HepG2 (cell line): ENCODE measurements around the gene KRT16. TPM values are rescaled to one million over a fixed set of nuclear protein-coding genes. Genes with fewer than 3 reads are reported as not detected.
A peak's percentile ranks its signal among the peaks of the same experiment; 100 is the strongest.

Experiments
- ATAC-seq: fragments of 200-7000 bp; cut with Tn5 transposase; 3 replicates; pipeline ENCODE4 v1.9.1; 2020; ENCODE audit warnings: mild to moderate bottlenecking, moderate library complexity
- BruUV-seq: library from RNA; stranded (reverse); fragments of 400-500 nt; replicated peaks from 2 replicates; lab custom pipeline; 2021; lab: Mats Ljungman, UMichigan
- CTCF ChIA-PET: fragments of 300-600 bp; formaldehyde crosslinking; extraction: SDS; loops from one replicate; lab custom pipeline; 2021; ENCODE audit warnings: low total read pairs, inconsistent platforms, low intra/inter-chr PET ratio; lab: Yijun Ruan, JAX
- POLR2A ChIA-PET: fragments of 350-600 bp; sonication (Branson Sonifier 250); formaldehyde crosslinking; loops from one replicate; lab custom pipeline; 2020; ENCODE audit warnings: antibody characterized with exemption, inconsistent platforms; lab: Yijun Ruan, JAX
- DNase-seq: peaks from one replicate; pipeline ENCODE4 v3.0.0-alpha.2; 2015; ENCODE audit warnings: low spot score
- FAIRE-seq: peaks from 3 replicates; lab custom pipeline; 2011; peaks lifted over from hg19 to GRCh38; lab: Jason Lieb, UNC
- H2AFZ ChIP-seq: one replicate; pipeline ENCODE4 v1.6.1; 2011; ENCODE audit warnings: low read length, inconsistent platforms
- H3K27ac ChIP-seq: fragments of 300-600 bp; 3 replicates; pipeline ENCODE4 v1.8.0; 2011; ENCODE audit warnings: mixed run types, mild to moderate bottlenecking, mixed read lengths, low read length, inconsistent platforms; ENCODE audit not compliant: insufficient read depth; ENCODE audit errors: extremely low read length
- H3K27me3 ChIP-seq, 2 experiments: fragments of 200-600 bp in 1 of 2; 2 replicates in 1 of 2; 3 replicates in 1 of 2; pipeline versions ENCODE4 v1.6.0 to v1.8.0; 2011; ENCODE audit warnings: low read length in 2 of 2, mild to moderate bottlenecking in 2 of 2, moderate library complexity in 2 of 2, inconsistent platforms in 1 of 2; ENCODE audit not compliant: insufficient read depth in 2 of 2, control insufficient read depth in 1 of 2
- H3K36me3 ChIP-seq, 2 experiments: fragments of 200-600 bp in 1 of 2; replicated peaks in 1 of 2; 2 replicates in 1 of 2; 3 replicates in 1 of 2; pipeline versions ENCODE4 v1.5.1 to v1.8.0; 2011; ENCODE audit warnings: low read length in 2 of 2, inconsistent platforms in 1 of 2; ENCODE audit not compliant: insufficient read depth in 2 of 2, control insufficient read depth in 1 of 2
- H3K4me1 ChIP-seq: 2 replicates; pipeline ENCODE4 v1.5.1; 2012; ENCODE audit warnings: low read length, inconsistent platforms; ENCODE audit not compliant: insufficient read depth
- H3K4me2 ChIP-seq: 2 replicates; pipeline ENCODE4 v1.6.0; 2011; ENCODE audit warnings: low read depth, low read length, inconsistent platforms
- H3K4me3 ChIP-seq, 3 experiments: fragments of 200-600 bp in 1 of 3; sonication (generic), shearing (Covaris generic) in 1 of 3; replicated peaks in 1 of 3; 2 replicates each; pipeline ENCODE4 v1.5.1; 2011 to 2016; ENCODE audit warnings: low read length in 3 of 3, inconsistent platforms in 2 of 3, low read depth in 2 of 3, mild to moderate bottlenecking in 2 of 3, control low read depth in 1 of 3, mixed read lengths in 1 of 3; ENCODE audit not compliant: insufficient read depth in 1 of 3
- H3K79me2 ChIP-seq: one replicate; pipeline ENCODE4 v1.6.1; 2011; ENCODE audit warnings: low read length, inconsistent platforms; ENCODE audit not compliant: insufficient read depth
- H3K9ac ChIP-seq: 2 replicates; pipeline ENCODE4 v1.6.0; 2011; ENCODE audit warnings: mild to moderate bottlenecking, low read depth, low read length, inconsistent platforms; ENCODE audit not compliant: insufficient read depth
- H3K9me3 ChIP-seq: 2 replicates; pipeline ENCODE4 v1.5.1; 2012; ENCODE audit warnings: mild to moderate bottlenecking, low read length
- H4K20me1 ChIP-seq: 2 replicates; pipeline ENCODE4 v1.6.0; 2011; ENCODE audit warnings: inconsistent platforms, mild to moderate bottlenecking, low read length, moderate library complexity; ENCODE audit not compliant: insufficient read depth
- ARID4A ChIP-seq: sonication (generic); formaldehyde crosslinking; IDR thresholded peaks from 2 replicates; pipeline ENCODE4 v1.5.0; 2020; ENCODE audit warnings: mild to moderate bottlenecking, missing genetic modification reagents, borderline replicate concordance
- ATF7 ChIP-seq, 2 experiments: fragments of 450-650 bp in 1 of 2; sonication (generic) in 1 of 2; formaldehyde crosslinking in 1 of 2; IDR thresholded peaks; 2 replicates each; pipeline versions ENCODE4 v1.4.0 to v1.6.1; 2016 to 2020; ENCODE audit warnings: antibody characterized with exemption in 1 of 2, mild to moderate bottlenecking in 1 of 2, missing genetic modification reagents in 1 of 2
- CREB1 ChIP-seq, 2 experiments: fragments of 450-650 bp in 1 of 2; IDR thresholded peaks; 2 replicates each; pipeline ENCODE4 v1.6.1; 2016 to 2017; ENCODE audit warnings: control low read depth in 1 of 2, mild to moderate bottlenecking in 1 of 2, missing compliant biosample characterization in 1 of 2, missing genetic modification characterization in 1 of 2
- HNRNPL ChIP-seq: fragments of 200-400 bp; formaldehyde crosslinking; IDR thresholded peaks from 2 replicates; pipeline ENCODE4 v1.6.1; 2017; ENCODE audit warnings: mild to moderate bottlenecking, low read depth, low read length
- JARID2 ChIP-seq: sonication (generic); formaldehyde crosslinking; IDR thresholded peaks from 2 replicates; pipeline ENCODE4 v1.8.1; 2023; ENCODE audit warnings: missing genetic modification reagents, inconsistent platforms; ENCODE audit not compliant: insufficient replicate concordance
- KAT7 ChIP-seq: IDR thresholded peaks from 2 replicates; pipeline ENCODE4 v1.6.1; 2018; ENCODE audit warnings: borderline replicate concordance, missing compliant biosample characterization
- MEIS2 ChIP-seq: sonication (generic); formaldehyde crosslinking; IDR thresholded peaks from 2 replicates; pipeline ENCODE4 v1.9.0; 2021; ENCODE audit warnings: mild to moderate bottlenecking, missing genetic modification reagents
- POLR2A ChIP-seq, 2 experiments: IDR thresholded peaks; 2 replicates each; pipeline ENCODE4 v1.6.1; 2011; ENCODE audit warnings: low read depth in 2 of 2, low read length in 2 of 2, mild to moderate bottlenecking in 1 of 2, moderate library complexity in 1 of 2; ENCODE audit not compliant: insufficient read depth in 1 of 2
- ZNF138 ChIP-seq: sonication (generic); formaldehyde crosslinking; IDR thresholded peaks from 2 replicates; pipeline ENCODE4 v1.5.0; 2020; ENCODE audit warnings: mild to moderate bottlenecking, low read depth, missing genetic modification reagents
- ZNF17 ChIP-seq: sonication (generic); formaldehyde crosslinking; IDR thresholded peaks from 2 replicates; pipeline ENCODE4 v1.5.0; 2020; ENCODE audit warnings: mild to moderate bottlenecking, missing genetic modification reagents
- ZNF589 ChIP-seq: sonication (generic); formaldehyde crosslinking; conservative IDR thresholded peaks from 2 replicates; pipeline ENCODE4 v1.8.0; 2022; ENCODE audit warnings: mild to moderate bottlenecking, moderate library complexity, missing genetic modification reagents
- ZNF776 ChIP-seq: sonication (generic); formaldehyde crosslinking; IDR thresholded peaks from 2 replicates; pipeline ENCODE4 v1.4.0; 2020; ENCODE audit warnings: mild to moderate bottlenecking, missing genetic modification reagents
- WGBS: methylation state at CpG from one replicate; pipeline ENCODE4 v1.1.6; 2017; ENCODE audit warnings: low lambda C conversion rate; 5-methylcytosine and 5-hydroxymethylcytosine counted together
- in situ Hi-C: cut with HindIII; loops from 2 replicates; pipeline ENCODE4 v1.10.0; 2017; ENCODE audit warnings: low pct_unique_long_range_greater_than_20kb; ENCODE audit not compliant: extremely low pct_ligation_motif_present
- intact Hi-C: fragments of 100-400 bp; cut with micrococcal nuclease; formaldehyde crosslinking; loops from one replicate; pipeline ENCODE4 v1.10.0; 2022; ENCODE audit not compliant: unreplicated experiment
- polyA plus RNA-seq, 8 experiments: library from polyadenylated mRNA; depleted of rRNA in 3 of 8; stranded (reverse) in 7 of 8; unstranded in 1 of 8; fragments of >200 nt; fragmentation: Illumina TruSeq in 4 of 8; extraction: Trizol in 4 of 8; gene quantifications; 2 replicates each; pipeline versions ENCODE4 v1.2.1 to v1.2.3, GENCODE V29; 2011 to 2016; ENCODE audit warnings: low read depth in 4 of 8, missing spikeins in 1 of 8, mixed read lengths in 1 of 8; ENCODE audit not compliant: insufficient read depth in 1 of 8
- total RNA-seq, 5 experiments: library from RNA; depleted of rRNA; stranded (reverse); fragments of >200 nt; fragmentation: Illumina TruSeq; extraction: Trizol; gene quantifications; 2 replicates each; pipeline ENCODE4 v1.2.3, GENCODE V29; 2016; ENCODE audit warnings: low read depth in 1 of 5

The KRT16 gene
- total and polyA plus RNA-seq, 2 of the 13 experiments (the other 11 are each of a cell fraction or from before 2014, with no cell fraction given): not detected

GRCh38 chr17:41636652-41637051 is 24.1 kb upstream of the KRT16 start:
- CTCF ChIA-PET: interaction anchor here (1.5 kb wide), 1 partner anchor 11 kb away, joined by 3 read pairs; no protein-coding TSS in a partner anchor
- in situ Hi-C loops (no loop called here), intact Hi-C loops (no loop called here)
- no peak overlapping the region for H3K4me3 ChIP-seq
- no peaks in the 10 kb centered on the region for H3K36me3 ChIP-seq
- no peak overlapping the region for H3K27ac ChIP-seq
- POLR2A ChIA-PET: no interaction called here
- TF ChIP-seq JARID2 (CRISPR knock-in tag) (no peak), POLR2A (IDR thresholded peaks at IDR 0.05; ENCODE audit: insufficient read depth in 1 of 2, low read depth in 2 of 2, low read length in 2 of 2) (no peak), ZNF138 (CRISPR knock-in tag) (no peak), HNRNPL (0 out of 2 replicates have a peak, but pooled peaks have one; percentile 35), MEIS2 (CRISPR knock-in tag) (no peak)
- H3K9ac ChIP-seq: no peak overlapping the region
- no TSS peak for BruUV-seq
- no peak overlapping the region for H3K4me2 ChIP-seq
- 70% methylated on average over 8 of the region's 9 CpGs for WGBS
- no peaks in the 10 kb centered on the region for H3K9me3 ChIP-seq
- peaks cover 13% of the 10 kb centered on the region for H3K4me1 ChIP-seq
- H3K27me3 ChIP-seq: peaks cover 2 to 21% of the 10 kb centered on the region in 2 experiments; a peak in 2 of 5 replicates
- FAIRE-seq: no peak
- no peaks in the 10 kb centered on the region for H4K20me1 ChIP-seq
- no peak overlapping the region for H2AFZ ChIP-seq
- no peak for DNase-seq
- H3K79me2 ChIP-seq: no peaks in the 10 kb centered on the region
- ATAC-seq: no peak

DNA sequence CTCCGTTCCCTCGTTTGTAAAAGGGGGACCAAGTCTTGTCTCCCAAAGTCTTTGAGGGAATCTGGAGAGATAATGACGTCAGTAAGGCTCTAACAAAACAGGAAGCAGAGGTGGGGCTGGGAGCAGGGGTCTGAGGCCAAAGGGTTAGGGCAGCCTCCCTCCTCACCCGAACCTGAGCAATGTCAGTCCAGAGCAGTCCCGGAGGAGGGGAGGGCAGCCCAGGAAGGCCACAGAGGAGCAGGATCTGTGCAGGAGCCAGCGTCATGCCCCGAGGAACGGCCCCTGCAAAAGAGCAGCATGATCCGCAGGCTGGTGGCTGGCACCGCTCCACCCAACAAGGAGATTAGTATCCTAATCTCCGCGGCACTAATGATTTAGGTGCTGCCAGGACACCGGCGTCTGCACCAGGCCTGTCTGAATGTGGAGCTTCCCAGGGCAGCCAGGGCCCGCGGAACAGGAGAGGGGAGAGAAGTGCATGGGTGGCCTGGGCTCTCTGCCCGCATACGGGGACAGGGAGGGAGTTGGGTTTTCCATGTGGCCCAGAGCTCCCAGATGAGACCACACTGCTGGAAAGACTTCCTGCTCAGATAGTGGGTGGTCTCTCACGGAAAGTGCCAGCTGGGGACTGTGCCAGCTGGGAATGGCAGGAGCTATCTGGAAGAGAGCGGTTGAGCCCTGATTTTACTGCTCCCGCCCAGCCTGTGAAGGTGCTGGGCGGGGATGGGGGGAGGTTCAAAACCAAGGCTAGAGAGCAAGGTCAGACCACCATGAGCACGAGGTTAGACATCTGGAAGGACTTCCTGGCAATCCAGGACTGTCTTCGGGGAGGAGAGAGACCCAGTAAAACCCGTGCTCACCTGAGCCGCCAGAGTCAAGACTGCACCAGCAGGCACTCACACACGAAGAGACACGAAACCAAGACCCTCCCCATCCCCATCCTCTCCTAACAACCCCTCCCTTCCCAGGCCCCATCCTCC is 22.8 kb upstream of the KRT16 start:
- Histone ChIP-seq H3K27ac (no peak overlapping the region), H3K4me2 (peak overlapping the region; percentile 33), H3K4me1 (peaks cover 19% of the 10 kb centered on the region), H2AFZ (no peak overlapping the region), H3K4me3 (no peak overlapping the region), H3K79me2 (no peaks in the 10 kb centered on the region), H3K36me3 (no peaks in the 10 kb centered on the region), H3K9me3 (no peaks in the 10 kb centered on the region), H3K27me3 (peaks cover 2 to 21% of the 10 kb centered on the region in 2 experiments; a peak in 2 of 5 replicates), H3K9ac (0 out of 2 replicates have a peak overlapping the region, but pooled peaks have one; percentile 1), H4K20me1 (no peaks in the 10 kb centered on the region)
- FAIRE-seq: no peak
- no peak for DNase-seq
- ChIA-PET CTCF (interaction anchor here (1.2 to 1.5 kb wide), 2 partner anchors 12 to 27 kb away, joined by 3 to 4 read pairs; no protein-coding TSS in a partner anchor), POLR2A (no interaction called here)
- no TSS peak for BruUV-seq
- intact Hi-C loops: no loop called here
- 34% methylated on average over 23 of the region's 28 CpGs for WGBS
- peak; percentile 42 for ATAC-seq
- in situ Hi-C loops: no loop called here
- TF ChIP-seq ATF7 (IDR thresholded peaks at IDR 0.05) (peak; percentile 92), ATF7 (CRISPR knock-in tag; IDR thresholded peaks at IDR 0.05) (no peak), ZNF589 (CRISPR knock-in tag) (no peak), ZNF17 (CRISPR knock-in tag) (no peak), ARID4A (CRISPR knock-in tag) (0 out of 2 replicates have a peak, but pooled peaks have one; percentile 21), ZNF776 (CRISPR knock-in tag) (no peak), KAT7 (CRISPR knock-in tag) (no peak), CREB1 (IDR thresholded peaks at IDR 0.05) (peak; percentile 85), CREB1 (CRISPR knock-in tag; IDR thresholded peaks at IDR 0.05) (no peak)
